ENCODE results near the gene KRT79.

DNA sequence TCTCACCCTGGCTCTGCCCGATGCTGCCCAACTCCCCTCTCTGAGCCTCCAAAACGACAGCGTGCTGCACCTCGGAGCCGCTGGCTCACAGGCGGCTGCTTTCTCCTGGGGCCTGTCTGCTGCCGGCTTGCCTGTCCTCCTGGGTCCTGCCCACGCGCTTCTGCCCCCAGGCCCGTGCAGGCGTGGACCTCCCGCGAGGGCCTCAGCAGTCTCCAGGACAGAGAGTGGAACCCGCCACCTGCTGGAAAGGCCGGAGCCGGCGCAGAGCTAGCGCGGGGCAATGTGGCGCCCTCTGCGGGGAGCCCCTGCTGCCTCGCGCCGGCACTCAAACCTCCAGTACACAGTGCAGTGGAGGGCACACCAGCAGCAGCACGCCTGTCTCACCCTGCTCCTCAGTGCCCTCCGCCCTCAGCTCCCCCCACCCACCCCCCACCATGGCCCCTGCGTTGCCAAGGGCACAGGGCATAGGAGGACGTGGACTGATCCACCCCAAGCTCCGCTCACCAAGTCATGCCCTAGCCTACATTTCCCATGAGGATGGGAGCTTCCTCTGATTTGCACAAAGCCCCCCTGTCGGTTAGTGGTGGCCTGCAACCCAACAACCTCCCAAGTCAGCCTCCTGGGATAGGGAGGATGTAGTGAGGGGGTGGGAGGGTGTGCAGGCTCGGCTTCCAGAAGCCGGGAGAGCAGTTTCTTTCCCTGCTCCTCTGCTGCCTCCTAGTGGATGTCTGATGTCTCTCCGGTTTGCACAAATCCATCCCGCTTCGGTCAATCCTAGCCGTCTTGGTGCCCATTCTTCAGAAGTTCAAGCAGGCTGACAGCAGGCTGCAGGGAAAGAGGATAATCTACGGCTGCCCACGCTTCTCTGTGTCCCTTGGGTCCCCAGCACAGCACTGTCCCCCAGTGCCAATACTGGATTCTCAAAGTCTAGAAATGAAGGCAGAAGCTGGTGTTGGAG, 45.6 kb upstream of the KRT79 start:
- TF ChIP-seq YY1 (IDR thresholded peaks at IDR 0.05; ENCODE audit: insufficient read depth, insufficient read length), result no peak
- TF ChIP-seq ZNF274 (IDR thresholded peaks at IDR 0.05; ENCODE audit: low read depth, low read length), result no peak
